Measurements from ENCODE around the gene LINGO3.

LINGO3 gene

GRCh38 chr19:2278459-2279158, 29.3 kb downstream of the LINGO3 start:
- DNase-seq (ENCODE audit: low read depth) = no peak
- no peak for TF ChIP-seq CTCF (IDR thresholded peaks at IDR 0.05; ENCODE audit: low read depth, low read length, missing control alignments)
- H3K4me3 ChIP-seq (ENCODE audit: low read depth, low read length) = no peak overlapping the region

GRCh38 chr19:2277138-2277537, 30.8 kb downstream of the LINGO3 start:
- no peak overlapping the region for H3K4me3 ChIP-seq (ENCODE audit: low read depth, low read length)
- DNase-seq (ENCODE audit: low read depth) = no peak
- no peak for TF ChIP-seq CTCF (IDR thresholded peaks at IDR 0.05; ENCODE audit: low read depth, low read length, missing control alignments)

- no peak for DNase-seq (ENCODE audit: low read depth)
- no peak overlapping the region for H3K4me3 ChIP-seq (ENCODE audit: low read depth, low read length)
- no peak for TF ChIP-seq CTCF (IDR thresholded peaks at IDR 0.05; ENCODE audit: low read depth, low read length, missing control alignments)
Observed at GRCh38 chr19:2276429-2276986, 31.4 kb downstream of the LINGO3 start.

- H3K4me3 ChIP-seq (ENCODE audit: low read depth, low read length) = no peak overlapping the region
- TF ChIP-seq CTCF (IDR thresholded peaks at IDR 0.05; ENCODE audit: low read depth, low read length, missing control alignments) = no peak
- DNase-seq (ENCODE audit: low read depth) = no peak
Observed at GRCh38 chr19:2275588-2276428, 32.1 kb downstream of the LINGO3 start.

GRCh38 chr19:2274931-2275535, 32.9 kb downstream of the LINGO3 start:
- no peak for DNase-seq (ENCODE audit: low read depth)
- no peak overlapping the region for H3K4me3 ChIP-seq (ENCODE audit: low read depth, low read length)
- peak; percentile 60 for TF ChIP-seq CTCF (IDR thresholded peaks at IDR 0.05; ENCODE audit: low read depth, low read length, missing control alignments)

GRCh38 chr19:2274185-2274711, 33.7 kb downstream of the LINGO3 start:
- peak overlapping the region; percentile 95 for H3K4me3 ChIP-seq (ENCODE audit: low read depth, low read length)
- no peak for DNase-seq (ENCODE audit: low read depth)
- no peak for TF ChIP-seq CTCF (IDR thresholded peaks at IDR 0.05; ENCODE audit: low read depth, low read length, missing control alignments)

Data from GM12864 (cell line).